ENCODE measurements around the gene PADI1. TPM values are rescaled to one million over a fixed set of nuclear protein-coding genes. Genes with fewer than 3 reads are reported as not detected.

PADI1 gene
- polyA plus RNA-seq, 1 experiment = not detected

GRCh38 chr1:17217607-17218006 is 12.7 kb downstream of the PADI1 start:
- ChIA-PET CTCF (no interaction called here), POLR2A (no interaction called here)
- TF ChIP-seq CTCF (IDR thresholded peaks at IDR 0.05; ENCODE audit: low read depth, low read length) = no peak
- DNase-seq (ENCODE audit: low read depth, low spot score) = no peak
- no peaks in the 10 kb centered on the region; the same call in 1 of the 2 replicates for H3K9me3 ChIP-seq (ENCODE audit: control insufficient read depth, insufficient read depth, low read length)
- peaks cover 26% of the 10 kb centered on the region for H3K27me3 ChIP-seq (ENCODE audit: control insufficient read depth, insufficient read depth, low read length)
- no peak overlapping the region for H3K4me3 ChIP-seq (ENCODE audit: low read depth, low read length)
- H3K27ac ChIP-seq (ENCODE audit: low read depth, low read length) = no peak overlapping the region

- CTCF ChIA-PET = interaction anchor here (0.8 kb wide), 1 partner anchor 19 kb away, joined by 4 read pairs; no protein-coding TSS in a partner anchor
- no peaks in the 10 kb centered on the region; the same call in 1 of the 2 replicates for H3K9me3 ChIP-seq (ENCODE audit: control insufficient read depth, insufficient read depth, low read length)
- no peak overlapping the region for H3K27ac ChIP-seq (ENCODE audit: low read depth, low read length)
- POLR2A ChIA-PET = no interaction called here
- H3K4me3 ChIP-seq (ENCODE audit: low read depth, low read length) = no peak overlapping the region
- no peak for DNase-seq (ENCODE audit: low read depth, low spot score)
- no peak for TF ChIP-seq CTCF (IDR thresholded peaks at IDR 0.05; ENCODE audit: low read depth, low read length)
- peaks cover 36% of the 10 kb centered on the region for H3K27me3 ChIP-seq (ENCODE audit: control insufficient read depth, insufficient read depth, low read length)
Observed at GRCh38 chr1:17218939-17219338, 14.0 kb downstream of the PADI1 start.

GRCh38 chr1:17220287-17220686 is 15.4 kb downstream of the PADI1 start:
- H3K4me3 ChIP-seq (ENCODE audit: low read depth, low read length) = no peak overlapping the region
- H3K9me3 ChIP-seq (ENCODE audit: control insufficient read depth, insufficient read depth, low read length) = no peaks in the 10 kb centered on the region; the same call in 1 of the 2 replicates
- DNase-seq (ENCODE audit: low read depth, low spot score) = no peak
- TF ChIP-seq CTCF (IDR thresholded peaks at IDR 0.05; ENCODE audit: low read depth, low read length) = no peak
- peaks cover 40% of the 10 kb centered on the region for H3K27me3 ChIP-seq (ENCODE audit: control insufficient read depth, insufficient read depth, low read length)
- ChIA-PET CTCF (no interaction called here), POLR2A (no interaction called here)
- no peak overlapping the region for H3K27ac ChIP-seq (ENCODE audit: low read depth, low read length)

GRCh38 chr1:17222557-17222956 is 17.6 kb downstream of the PADI1 start:
- Histone ChIP-seq H3K4me3 (ENCODE audit: low read depth, low read length) (no peak overlapping the region), H3K27me3 (ENCODE audit: control insufficient read depth, insufficient read depth, low read length) (peaks cover 40% of the 10 kb centered on the region), H3K9me3 (ENCODE audit: control insufficient read depth, insufficient read depth, low read length) (no peaks in the 10 kb centered on the region; the same call in 1 of the 2 replicates), H3K27ac (ENCODE audit: low read depth, low read length) (no peak overlapping the region)
- DNase-seq (ENCODE audit: low read depth, low spot score) = no peak
- CTCF ChIA-PET = interaction anchor here (1.1 to 1.8 kb wide), 2 partner anchors 15 to 97 kb away, joined by 4 read pairs; no protein-coding TSS in a partner anchor
- TF ChIP-seq CTCF (IDR thresholded peaks at IDR 0.05; ENCODE audit: low read depth, low read length) = no peak
- POLR2A ChIA-PET = no interaction called here

GRCh38 chr1:17224434-17224833 is 19.5 kb downstream of the PADI1 start:
- TF ChIP-seq CTCF (IDR thresholded peaks at IDR 0.05; ENCODE audit: low read depth, low read length) = no peak
- Histone ChIP-seq H3K27ac (ENCODE audit: low read depth, low read length) (no peak overlapping the region), H3K4me3 (ENCODE audit: low read depth, low read length) (no peak overlapping the region), H3K27me3 (ENCODE audit: control insufficient read depth, insufficient read depth, low read length) (peaks cover 33% of the 10 kb centered on the region), H3K9me3 (ENCODE audit: control insufficient read depth, insufficient read depth, low read length) (no peaks in the 10 kb centered on the region)
- DNase-seq (ENCODE audit: low read depth, low spot score) = no peak
- ChIA-PET CTCF (interaction anchor here (1.8 kb wide), 1 partner anchor 99 kb away, joined by 4 read pairs; no protein-coding TSS in a partner anchor), POLR2A (no interaction called here)

Measured in AG04450 (cell line).